Coronary artery (tissue), 2 donors: ENCODE results near the gene MAML3.
A peak's percentile ranks its signal among the peaks of the same experiment; 100 is the strongest.

Experiments
- DNase-seq: peaks from one replicate; pipeline ENCODE4 v3.0.0-alpha.2; 2017; ENCODE audit warnings: low spot score
- H3K27ac ChIP-seq, 2 donors: fragments of 200-600 bp; sonication (generic); one replicate each; pipeline ENCODE4 v1.5.1; 2016 to 2019
- H3K4me3 ChIP-seq: fragments of 200-600 bp; sonication (generic); 2 replicates; pipeline ENCODE4 v1.5.1; 2016; ENCODE audit warnings: mild to moderate bottlenecking, moderate library complexity
- CTCF ChIP-seq: fragments of 200-600 bp; sonication (generic); IDR thresholded peaks from one replicate; pipeline ENCODE4 v1.5.1; 2019; ENCODE audit warnings: antibody characterized with exemption

Gene MAML3

GRCh38 chr4:140003876-140004548 is 150.0 kb downstream of the MAML3 start:
- Histone ChIP-seq H3K4me3 (peak overlapping the region; percentile 62), H3K27ac (peak overlapping the region in 1 of 2 donors; percentile 9)
- DNase-seq: no peak
- no peak for TF ChIP-seq CTCF

- TF ChIP-seq CTCF: no peak
- Histone ChIP-seq H3K4me3 (no peak overlapping the region), H3K27ac (no peak overlapping the region)
- no peak for DNase-seq
Observed at GRCh38 chr4:140000232-140000631, 153.8 kb downstream of the MAML3 start.

- no peak for DNase-seq
- peak overlapping the region; percentile 4 for H3K4me3 ChIP-seq
- no peak overlapping the region for H3K27ac ChIP-seq
- no peak for TF ChIP-seq CTCF
Observed at GRCh38 chr4:139988863-139989765, 164.9 kb downstream of the MAML3 start.

GRCh38 chr4:139987502-139987850 is 166.5 kb downstream of the MAML3 start:
- no peak overlapping the region for H3K27ac ChIP-seq
- no peak overlapping the region for H3K4me3 ChIP-seq
- no peak for TF ChIP-seq CTCF
- DNase-seq: no peak

- Histone ChIP-seq H3K27ac (peak overlapping the region in 1 of 2 donors; percentile 64), H3K4me3 (peak overlapping the region; percentile 29)
- DNase-seq: no peak
- TF ChIP-seq CTCF: no peak
Observed at GRCh38 chr4:139986689-139987501, 167.1 kb downstream of the MAML3 start.

GRCh38 chr4:139986106-139986505 is 167.9 kb downstream of the MAML3 start:
- no peak overlapping the region for H3K4me3 ChIP-seq
- H3K27ac ChIP-seq: peak overlapping the region in 1 of 2 donors; percentile 64
- TF ChIP-seq CTCF: no peak
- no peak for DNase-seq
